ENCODE data around the gene TDRD6. TPM values are rescaled to one million over a fixed set of nuclear protein-coding genes. Genes with fewer than 3 reads are reported as not detected.

The TDRD6 gene
- polyA plus RNA-seq, 1 of the 3 experiments (the other 2 are of a cell fraction), result not detected

- TF ChIP-seq RCOR1 (IDR thresholded peaks at IDR 0.05; ENCODE audit: low read length), result no peak
These were observed 30.0 kb upstream of the TDRD6 start (continued) for GRCh38 chr6:46657642-46658041.

GRCh38 chr6:46661483-46661882 is 26.2 kb upstream of the TDRD6 start:
- no peak overlapping the region for H3K27ac ChIP-seq (ENCODE audit: low read depth in 2 of 2, low read length in 1 of 2)
- CTCF ChIA-PET, result interaction anchor here (0.6 kb wide), 1 partner anchor 9 kb away, joined by 3 read pairs; the partner anchor contains the start of genes CYP39A1 and SLC25A27
- no peaks in the 10 kb centered on the region for H3F3A ChIP-seq (replicated peaks; ENCODE audit: insufficient read depth)

More at GRCh38 chr6:46661483-46661882, 26.2 kb upstream of the TDRD6 start:
- Histone ChIP-seq H3K4me2 (no peak overlapping the region), H3K9ac (no peak overlapping the region), H3K4me3 (ENCODE audit: low read depth in 2 of 2, low read length in 1 of 2) (no peak overlapping the region), H3K27me3 (ENCODE audit: insufficient read depth) (no peaks in the 10 kb centered on the region), H3K9me3 (no peaks in the 10 kb centered on the region), H2AFZ (ENCODE audit: low read depth) (no peak overlapping the region), H3K79me2 (ENCODE audit: insufficient read depth) (no peaks in the 10 kb centered on the region), H4K20me1 (ENCODE audit: insufficient read depth) (no peaks in the 10 kb centered on the region), H3K4me1 (ENCODE audit: control insufficient read depth in 1 of 2, insufficient read depth in 2 of 2, low read depth in 1 of 2, low read length in 1 of 2) (no peaks in the 10 kb centered on the region), H3K9me2 (no peaks in the 10 kb centered on the region), H3K36me3 (replicated peaks in 1 of 2; ENCODE audit: control insufficient read depth in 1 of 2, insufficient read depth in 2 of 2, low read length in 1 of 2) (no peaks in the 10 kb centered on the region)
- DNase-seq, result no peak
- WGBS (ENCODE audit: low lambda C conversion rate), result 48% methylated on average over 2 of the region's 2 CpGs
- POLR2A ChIA-PET, result no interaction called here
- TF ChIP-seq FOXJ3 (CRISPR knock-in tag; IDR thresholded peaks at IDR 0.05) (no peak), RXRA (IDR thresholded peaks at IDR 0.05; ENCODE audit: borderline replicate concordance, low read depth) (no peak), TCF12 (IDR thresholded peaks at IDR 0.05) (no peak), FOSL2 (IDR thresholded peaks at IDR 0.05; ENCODE audit: borderline replicate concordance, low read depth) (no peak), USF2 (IDR thresholded peaks at IDR 0.05; ENCODE audit: borderline replicate concordance, low read depth, low read length) (no peak), MEF2A (IDR thresholded peaks at IDR 0.05; ENCODE audit: borderline replicate concordance, low read depth) (no peak), GATA2 (CRISPR knock-in tag; IDR thresholded peaks at IDR 0.05) (no peak), IRF3 (IDR thresholded peaks at IDR 0.05; ENCODE audit: low read depth, low read length) (no peak), REST (IDR thresholded peaks at IDR 0.05; ENCODE audit: low read depth, low read length) (no peak)

Measured in SK-N-SH (cell line).